OCI-LY1 (cell line): Measurements from ENCODE around the gene TTC9.
A peak's percentile ranks its signal among the peaks of the same experiment; 100 is the strongest.

Experiments used
- H2AFZ ChIP-seq: fragments of 200-600 bp; sonication (generic), shearing (Covaris generic); 2 replicates; pipeline ENCODE4 v1.6.0; 2014; ENCODE audit warnings: antibody characterized with exemption, mild to moderate bottlenecking, low read length
- H3F3A ChIP-seq: fragments of 200-600 bp; sonication (generic), shearing (Covaris generic); 2 replicates; pipeline ENCODE4 v1.6.0; 2014; ENCODE audit warnings: mild to moderate bottlenecking, antibody characterized with exemption, low read length, moderate library complexity; ENCODE audit not compliant: insufficient read depth
- H3K27ac ChIP-seq: fragments of 200-600 bp; sonication (generic); 2 replicates; pipeline ENCODE4 v1.5.1; 2014; ENCODE audit warnings: low read length, mixed run types, mild to moderate bottlenecking, low read depth; ENCODE audit not compliant: poor library complexity, severe bottlenecking
- H3K27me3 ChIP-seq: fragments of 200-600 bp; sonication (generic); 2 replicates; pipeline ENCODE4 v1.6.0; 2014; ENCODE audit warnings: antibody characterized with exemption, mild to moderate bottlenecking, low read length, moderate library complexity; ENCODE audit not compliant: insufficient read depth
- H3K36me3 ChIP-seq: fragments of 200-600 bp; sonication (generic); 2 replicates; pipeline ENCODE4 v1.6.1; 2014; ENCODE audit warnings: mild to moderate bottlenecking, antibody characterized with exemption, low read length, moderate library complexity, mixed read lengths; ENCODE audit not compliant: insufficient read depth
- H3K4me1 ChIP-seq: fragments of 200-600 bp; sonication (generic); 2 replicates; pipeline ENCODE4 v1.5.1; 2014; ENCODE audit warnings: mild to moderate bottlenecking, low read length, moderate library complexity; ENCODE audit not compliant: insufficient read depth, severe bottlenecking
- H3K4me2 ChIP-seq: fragments of 200-600 bp; sonication (generic), shearing (Covaris generic); 2 replicates; pipeline ENCODE4 v1.6.1; 2014; ENCODE audit warnings: low read length
- H3K4me3 ChIP-seq: fragments of 200-600 bp; sonication (generic); 2 replicates; pipeline ENCODE4 v1.5.1; 2014; ENCODE audit warnings: low read length, low read depth, mild to moderate bottlenecking, mixed read lengths; ENCODE audit not compliant: poor library complexity, severe bottlenecking
- H3K79me2 ChIP-seq: fragments of 200-600 bp; shearing (Covaris generic); 2 replicates; pipeline ENCODE4 v1.6.1; 2016; ENCODE audit warnings: mixed run types, low read length, mixed read lengths; ENCODE audit not compliant: insufficient read depth
- H3K9ac ChIP-seq: fragments of 200-600 bp; sonication (generic), shearing (Covaris generic); 2 replicates; pipeline ENCODE4 v1.6.1; 2014; ENCODE audit warnings: mild to moderate bottlenecking, low read length, mixed read lengths
- H3K9me2 ChIP-seq: fragments of 200-600 bp; sonication (generic), shearing (Covaris generic); 2 replicates; pipeline ENCODE4 v1.6.1; 2014; ENCODE audit warnings: low read depth, mild to moderate bottlenecking, low read length, mixed read lengths
- H3K9me3 ChIP-seq: fragments of 200-600 bp; shearing (Covaris generic); 2 replicates; pipeline ENCODE4 v1.6.1; 2014; ENCODE audit warnings: low read length, mixed read lengths
- H4K20me1 ChIP-seq: fragments of 200-600 bp; sonication (generic), shearing (Covaris generic); 2 replicates; pipeline ENCODE4 v1.6.0; 2016; ENCODE audit warnings: mild to moderate bottlenecking, low read length; ENCODE audit not compliant: insufficient read depth
- CTCF ChIP-seq: fragments of 200-600 bp; sonication (generic), shearing (Covaris generic); IDR thresholded peaks from 2 replicates; pipeline ENCODE4 v1.5.1; 2017; ENCODE audit warnings: mild to moderate bottlenecking, antibody characterized with exemption, low read length, moderate library complexity, mixed read lengths
- EZH2 ChIP-seq: fragments of 200-600 bp; sonication (generic), shearing (Covaris generic); IDR thresholded peaks from 2 replicates; pipeline ENCODE4 v1.8.0; 2017; ENCODE audit warnings: borderline replicate concordance, mixed run types, mild to moderate bottlenecking, antibody characterized with exemption, low read length, moderate library complexity, mixed read lengths

The TTC9 gene

GRCh38 chr14:70601162-70601561 is 40.6 kb upstream of the TTC9 start:
- peaks cover 41% of the 10 kb centered on the region for H3K79me2 ChIP-seq
- H3K4me2 ChIP-seq = peak overlapping the region; percentile 89
- peak overlapping the region; percentile 62 for H3K9ac ChIP-seq
- no peaks in the 10 kb centered on the region for H3K27me3 ChIP-seq
- peaks cover 4% of the 10 kb centered on the region for H3K36me3 ChIP-seq
- TF ChIP-seq EZH2 = no peak
- no peak for TF ChIP-seq CTCF
- no peaks in the 10 kb centered on the region for H3K9me2 ChIP-seq
- H3K4me3 ChIP-seq = peak overlapping the region; percentile 61
- no peaks in the 10 kb centered on the region for H3K9me3 ChIP-seq
- H3K27ac ChIP-seq = no peak overlapping the region
- H4K20me1 ChIP-seq = no peaks in the 10 kb centered on the region
- peak overlapping the region; percentile 58 for H2AFZ ChIP-seq
- H3K4me1 ChIP-seq = peaks cover 24% of the 10 kb centered on the region
- H3F3A ChIP-seq = no peaks in the 10 kb centered on the region

GRCh38 chr14:70602254-70602653 is 39.5 kb upstream of the TTC9 start:
- Histone ChIP-seq H3K27me3 (no peaks in the 10 kb centered on the region), H3K4me3 (no peak overlapping the region), H3K4me1 (peaks cover 24% of the 10 kb centered on the region), H3K4me2 (no peak overlapping the region), H3K36me3 (no peaks in the 10 kb centered on the region; the same call in 1 of the 2 replicates), H2AFZ (no peak overlapping the region), H3F3A (no peaks in the 10 kb centered on the region), H3K9me2 (no peaks in the 10 kb centered on the region), H4K20me1 (no peaks in the 10 kb centered on the region), H3K79me2 (peaks cover 31% of the 10 kb centered on the region), H3K9me3 (no peaks in the 10 kb centered on the region), H3K27ac (no peak overlapping the region), H3K9ac (no peak overlapping the region)
- no peak for TF ChIP-seq EZH2
- TF ChIP-seq CTCF = no peak

- TF ChIP-seq CTCF (no peak), EZH2 (no peak)
- Histone ChIP-seq H3K9ac (no peak overlapping the region), H3K4me2 (no peak overlapping the region), H3K9me2 (no peaks in the 10 kb centered on the region), H4K20me1 (no peaks in the 10 kb centered on the region), H3K9me3 (no peaks in the 10 kb centered on the region), H3F3A (no peaks in the 10 kb centered on the region), H3K27ac (no peak overlapping the region), H3K27me3 (no peaks in the 10 kb centered on the region), H3K4me1 (no peaks in the 10 kb centered on the region), H2AFZ (no peak overlapping the region), H3K36me3 (no peaks in the 10 kb centered on the region), H3K79me2 (no peaks in the 10 kb centered on the region), H3K4me3 (no peak overlapping the region)
Observed at GRCh38 chr14:70611216-70611615, 30.5 kb upstream of the TTC9 start.
